Measurements from ENCODE around the gene APLP2.

APLP2 gene

GRCh38 chr11:130074736-130075135 is 5.0 kb downstream of the APLP2 start:
- Histone ChIP-seq H3K9me3 (ENCODE audit: control extremely low read depth in 1 of 5, control insufficient read depth in 4 of 5, insufficient read depth in 2 of 5, low read depth in 1 of 5, low read length in 4 of 5) (no peaks in the 10 kb centered on the region), H3K4me3 (ENCODE audit: control insufficient read depth in 1 of 7, extremely low read depth in 1 of 7, insufficient read depth in 4 of 7, low read depth in 2 of 7, low read length in 6 of 7) (no peak overlapping the region), H3K27me3 (replicated peaks in 2 of 5; ENCODE audit: control insufficient read depth in 4 of 5, insufficient read depth in 5 of 5, low read length in 4 of 5) (no peaks in the 10 kb centered on the region), H3K4me1 (ENCODE audit: control extremely low read depth in 1 of 4, control insufficient read depth in 4 of 4, insufficient read depth in 4 of 4, low read length in 3 of 4) (peaks cover 0 to 37% (median 20%) of the 10 kb centered on the region in 4 experiments), H3K27ac (ENCODE audit: insufficient read depth in 1 of 2, low read depth in 1 of 2, low read length in 2 of 2, poor library complexity in 1 of 2, severe bottlenecking in 2 of 2) (no peak overlapping the region), H3K36me3 (ENCODE audit: control insufficient read depth in 4 of 4, insufficient read depth in 4 of 4, low read length in 3 of 4) (no peaks in the 10 kb centered on the region)
- POLR2A ChIA-PET = no interaction called here
- DNase-seq = no peak
- CTCF ChIA-PET = interaction anchor here (1.6 kb wide), 1 partner anchor 92 kb away, joined by 3 read pairs; no protein-coding TSS in a partner anchor
- WGBS (ENCODE audit: insufficient coverage) = 80% methylated on average over 1 of the region's 2 CpGs

DNA sequence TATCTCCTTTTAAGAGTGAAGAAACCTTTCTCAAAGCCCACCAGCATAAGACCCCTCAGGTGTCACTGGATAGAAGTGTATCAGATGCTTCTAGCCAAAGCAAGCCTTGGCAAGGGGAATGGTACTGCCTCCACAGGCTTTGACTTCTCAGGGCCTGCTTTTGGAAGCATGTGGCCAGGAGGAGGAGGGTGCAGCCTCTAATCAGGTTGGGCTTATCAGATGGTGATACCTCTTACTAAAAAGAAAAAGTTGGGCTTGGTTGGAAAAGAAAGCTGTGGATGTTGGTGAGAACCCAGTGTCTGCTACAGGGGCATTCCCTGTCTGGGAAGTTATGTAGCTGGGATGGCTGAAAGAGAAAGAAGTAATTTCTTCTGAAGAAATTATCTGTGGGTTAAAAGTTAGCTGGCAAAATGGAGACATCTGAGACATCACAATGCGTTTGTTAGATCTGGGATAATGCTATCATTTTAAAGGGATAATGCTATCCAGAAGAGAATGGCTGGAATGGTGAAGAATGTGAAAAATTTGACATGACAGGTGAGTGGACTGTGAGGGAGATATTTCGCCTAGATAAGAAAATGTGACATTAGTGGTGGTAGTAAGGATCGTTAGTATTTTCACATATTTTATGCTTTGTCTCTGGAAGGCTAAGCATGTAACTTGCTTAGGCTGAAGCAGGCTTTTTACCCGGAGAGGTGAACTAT is 7.2 kb downstream of the APLP2 start:
- Histone ChIP-seq H3K4me1 (ENCODE audit: control extremely low read depth in 1 of 4, control insufficient read depth in 4 of 4, insufficient read depth in 4 of 4, low read length in 3 of 4) (peaks cover 0 to 29% (median 11%) of the 10 kb centered on the region in 4 experiments), H3K9me3 (ENCODE audit: control extremely low read depth in 1 of 5, control insufficient read depth in 4 of 5, insufficient read depth in 2 of 5, low read depth in 1 of 5, low read length in 4 of 5) (no peaks in the 10 kb centered on the region), H3K36me3 (ENCODE audit: control insufficient read depth in 4 of 4, insufficient read depth in 4 of 4, low read length in 3 of 4) (no peaks in the 10 kb centered on the region), H3K27me3 (replicated peaks in 2 of 5; ENCODE audit: control insufficient read depth in 4 of 5, insufficient read depth in 5 of 5, low read length in 4 of 5) (no peaks in the 10 kb centered on the region), H3K4me3 (ENCODE audit: control insufficient read depth in 1 of 7, extremely low read depth in 1 of 7, insufficient read depth in 4 of 7, low read depth in 2 of 7, low read length in 6 of 7) (no peak overlapping the region), H3K27ac (ENCODE audit: insufficient read depth in 1 of 2, low read depth in 1 of 2, low read length in 2 of 2, poor library complexity in 1 of 2, severe bottlenecking in 2 of 2) (no peak overlapping the region)
- ChIA-PET POLR2A (no interaction called here), CTCF (interaction anchor here (0.7 to 2.1 kb wide), 5 partner anchors 12 to 151 kb away, joined by 3 to 10 read pairs (median 3); no protein-coding TSS in a partner anchor)
- DNase-seq = no peak
- 100% methylated on average over 2 of the region's 4 CpGs for WGBS (ENCODE audit: insufficient coverage)

- POLR2A ChIA-PET = interaction anchor here (1.2 kb wide), 1 partner anchor 79 kb away, joined by 10 read pairs; no protein-coding TSS in a partner anchor
Measured at GRCh38 chr11:130077671-130078070, 8.0 kb downstream of the APLP2 start.

GRCh38 chr11:130078080-130078479 is 8.4 kb downstream of the APLP2 start:
- no peaks in the 10 kb centered on the region for H3K9me3 ChIP-seq (ENCODE audit: control extremely low read depth in 1 of 5, control insufficient read depth in 4 of 5, insufficient read depth in 2 of 5, low read depth in 1 of 5, low read length in 4 of 5)
- no peaks in the 10 kb centered on the region for H3K27me3 ChIP-seq (replicated peaks in 2 of 5; ENCODE audit: control insufficient read depth in 4 of 5, insufficient read depth in 5 of 5, low read length in 4 of 5)
- 86% methylated on average over 2 of the region's 6 CpGs for WGBS (ENCODE audit: insufficient coverage)
- H3K27ac ChIP-seq (ENCODE audit: insufficient read depth in 1 of 2, low read depth in 1 of 2, low read length in 2 of 2, poor library complexity in 1 of 2, severe bottlenecking in 2 of 2) = no peak overlapping the region
- DNase-seq = no peak
- peaks cover 0 to 2% (median 0%) of the 10 kb centered on the region in 4 experiments for H3K36me3 ChIP-seq (ENCODE audit: control insufficient read depth in 4 of 4, insufficient read depth in 4 of 4, low read length in 3 of 4)
- POLR2A ChIA-PET = interaction anchor here (0.6 to 1.2 kb wide), 3 partner anchors 80 to 1758 kb away, joined by 3 to 10 read pairs (median 3); no protein-coding TSS in a partner anchor
- peaks cover 0 to 18% (median 3%) of the 10 kb centered on the region in 4 experiments for H3K4me1 ChIP-seq (ENCODE audit: control extremely low read depth in 1 of 4, control insufficient read depth in 4 of 4, insufficient read depth in 4 of 4, low read length in 3 of 4)
- H3K4me3 ChIP-seq (ENCODE audit: control insufficient read depth in 1 of 7, extremely low read depth in 1 of 7, insufficient read depth in 4 of 7, low read depth in 2 of 7, low read length in 6 of 7) = no peak overlapping the region
- CTCF ChIA-PET = interaction anchor here (0.6 to 2.1 kb wide), 6 partner anchors 13 to 152 kb away, joined by 3 to 10 read pairs (median 3); no protein-coding TSS in a partner anchor

More at GRCh38 chr11:130077671-130078070, 8.0 kb downstream of the APLP2 start:
- H3K4me3 ChIP-seq (ENCODE audit: control insufficient read depth in 1 of 7, extremely low read depth in 1 of 7, insufficient read depth in 4 of 7, low read depth in 2 of 7, low read length in 6 of 7) = no peak overlapping the region
- H3K27me3 ChIP-seq (replicated peaks in 2 of 5; ENCODE audit: control insufficient read depth in 4 of 5, insufficient read depth in 5 of 5, low read length in 4 of 5) = no peaks in the 10 kb centered on the region
- CTCF ChIA-PET = interaction anchor here (0.6 to 2.1 kb wide), 6 partner anchors 13 to 152 kb away, joined by 3 to 10 read pairs (median 3); no protein-coding TSS in a partner anchor
- no peak overlapping the region for H3K27ac ChIP-seq (ENCODE audit: insufficient read depth in 1 of 2, low read depth in 1 of 2, low read length in 2 of 2, poor library complexity in 1 of 2, severe bottlenecking in 2 of 2)
- peak in 2 of 3 donors; percentile 52 to 81 for DNase-seq
- H3K9me3 ChIP-seq (ENCODE audit: control extremely low read depth in 1 of 5, control insufficient read depth in 4 of 5, insufficient read depth in 2 of 5, low read depth in 1 of 5, low read length in 4 of 5) = no peaks in the 10 kb centered on the region
- peaks cover 0 to 23% (median 3%) of the 10 kb centered on the region in 4 experiments for H3K4me1 ChIP-seq (ENCODE audit: control extremely low read depth in 1 of 4, control insufficient read depth in 4 of 4, insufficient read depth in 4 of 4, low read length in 3 of 4)
- peaks cover 0 to 2% (median 0%) of the 10 kb centered on the region in 4 experiments for H3K36me3 ChIP-seq (ENCODE audit: control insufficient read depth in 4 of 4, insufficient read depth in 4 of 4, low read length in 3 of 4)

GRCh38 chr11:130085671-130086290 is 16.1 kb downstream of the APLP2 start:
- no peak for DNase-seq
- H3K4me1 ChIP-seq (ENCODE audit: control extremely low read depth in 1 of 4, control insufficient read depth in 4 of 4, insufficient read depth in 4 of 4, low read length in 3 of 4) = peaks cover 2 to 19% (median 5%) of the 10 kb centered on the region in 4 experiments
- CTCF ChIA-PET = interaction anchor here (1.1 kb wide), 1 partner anchor 160 kb away, joined by 4 read pairs; no protein-coding TSS in a partner anchor
- H3K27me3 ChIP-seq (replicated peaks in 2 of 5; ENCODE audit: control insufficient read depth in 4 of 5, insufficient read depth in 5 of 5, low read length in 4 of 5) = no peaks in the 10 kb centered on the region
- peaks cover 0 to 2% (median 0%) of the 10 kb centered on the region in 4 experiments for H3K36me3 ChIP-seq (ENCODE audit: control insufficient read depth in 4 of 4, insufficient read depth in 4 of 4, low read length in 3 of 4)
- no peaks in the 10 kb centered on the region for H3K9me3 ChIP-seq (ENCODE audit: control extremely low read depth in 1 of 5, control insufficient read depth in 4 of 5, insufficient read depth in 2 of 5, low read depth in 1 of 5, low read length in 4 of 5)
- no CpG with 5 or more reads among the region's 6 CpGs for WGBS (ENCODE audit: insufficient coverage)
- H3K4me3 ChIP-seq (ENCODE audit: control insufficient read depth in 1 of 7, extremely low read depth in 1 of 7, insufficient read depth in 4 of 7, low read depth in 2 of 7, low read length in 6 of 7) = no peak overlapping the region
- H3K27ac ChIP-seq (ENCODE audit: insufficient read depth in 1 of 2, low read depth in 1 of 2, low read length in 2 of 2, poor library complexity in 1 of 2, severe bottlenecking in 2 of 2) = no peak overlapping the region
- POLR2A ChIA-PET = interaction anchor here (1.7 kb wide), 1 partner anchor 15 kb away, joined by 4 read pairs; no protein-coding TSS in a partner anchor

DNA sequence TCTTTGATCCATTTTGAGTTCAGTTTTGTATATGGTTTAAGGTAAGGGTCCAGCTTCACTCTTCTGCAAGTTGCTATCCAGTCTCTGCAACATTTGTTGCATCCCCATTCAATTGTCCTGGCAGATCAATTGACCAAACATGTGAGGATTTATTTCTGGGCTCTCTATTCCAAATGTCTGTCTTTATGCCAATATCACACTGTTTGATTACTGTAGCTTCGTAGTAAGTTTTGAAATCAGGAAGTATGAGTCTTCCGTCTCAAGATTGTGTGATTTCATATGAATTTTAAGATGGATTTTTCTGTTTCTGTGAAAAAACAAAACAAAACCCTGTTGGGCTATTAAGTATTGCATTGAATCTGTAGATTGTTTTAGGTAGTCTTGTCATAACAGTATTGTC is 17.0 kb downstream of the APLP2 start:
- Histone ChIP-seq H3K27ac (ENCODE audit: insufficient read depth in 1 of 2, low read depth in 1 of 2, low read length in 2 of 2, poor library complexity in 1 of 2, severe bottlenecking in 2 of 2) (no peak overlapping the region), H3K4me1 (ENCODE audit: control extremely low read depth in 1 of 4, control insufficient read depth in 4 of 4, insufficient read depth in 4 of 4, low read length in 3 of 4) (peaks cover 2 to 19% (median 5%) of the 10 kb centered on the region in 4 experiments), H3K36me3 (ENCODE audit: control insufficient read depth in 4 of 4, insufficient read depth in 4 of 4, low read length in 3 of 4) (peaks cover 0 to 2% (median 0%) of the 10 kb centered on the region in 4 experiments), H3K9me3 (ENCODE audit: control extremely low read depth in 1 of 5, control insufficient read depth in 4 of 5, insufficient read depth in 2 of 5, low read depth in 1 of 5, low read length in 4 of 5) (no peaks in the 10 kb centered on the region), H3K27me3 (replicated peaks in 2 of 5; ENCODE audit: control insufficient read depth in 4 of 5, insufficient read depth in 5 of 5, low read length in 4 of 5) (no peaks in the 10 kb centered on the region), H3K4me3 (ENCODE audit: control insufficient read depth in 1 of 7, extremely low read depth in 1 of 7, insufficient read depth in 4 of 7, low read depth in 2 of 7, low read length in 6 of 7) (peak overlapping the region in 1 of 7 experiments; percentile 51)
- WGBS (ENCODE audit: insufficient coverage) = no CpG with 5 or more reads among the region's 2 CpGs
- ChIA-PET POLR2A (interaction anchor here (0.6 to 1.7 kb wide), 4 partner anchors 16 to 32 kb away, joined by 3 to 4 read pairs (median 3); no protein-coding TSS in a partner anchor), CTCF (interaction anchor here (1.1 to 1.3 kb wide), 3 partner anchors 15 to 161 kb away, joined by 3 to 4 read pairs (median 4); no protein-coding TSS in a partner anchor)
- DNase-seq = no peak
